GM18951 (cell line): ENCODE measurements around the gene SWI5.
"Not testable (repeated sequence)": the region's sequence is repeated elsewhere in the genome, so short reads cannot be mapped to it uniquely, and the experiment has no call there.

Experiments used
- POLR2A ChIP-seq: IDR thresholded peaks from 4 replicates; pipeline ENCODE4 v1.6.1; 2011; ENCODE audit warnings: mild to moderate bottlenecking; ENCODE audit not compliant: insufficient read length, insufficient read depth; ENCODE audit errors: extremely low read depth
- in situ Hi-C: fragments of 300-500 bp; cut with MboI; formaldehyde crosslinking; loops from one replicate; pipeline ENCODE4 v1.12.0; 2022; ENCODE audit warnings: low sequenced_read_pairs, mixed read lengths, inconsistent platforms; ENCODE audit not compliant: unreplicated experiment

Gene SWI5

DNA sequence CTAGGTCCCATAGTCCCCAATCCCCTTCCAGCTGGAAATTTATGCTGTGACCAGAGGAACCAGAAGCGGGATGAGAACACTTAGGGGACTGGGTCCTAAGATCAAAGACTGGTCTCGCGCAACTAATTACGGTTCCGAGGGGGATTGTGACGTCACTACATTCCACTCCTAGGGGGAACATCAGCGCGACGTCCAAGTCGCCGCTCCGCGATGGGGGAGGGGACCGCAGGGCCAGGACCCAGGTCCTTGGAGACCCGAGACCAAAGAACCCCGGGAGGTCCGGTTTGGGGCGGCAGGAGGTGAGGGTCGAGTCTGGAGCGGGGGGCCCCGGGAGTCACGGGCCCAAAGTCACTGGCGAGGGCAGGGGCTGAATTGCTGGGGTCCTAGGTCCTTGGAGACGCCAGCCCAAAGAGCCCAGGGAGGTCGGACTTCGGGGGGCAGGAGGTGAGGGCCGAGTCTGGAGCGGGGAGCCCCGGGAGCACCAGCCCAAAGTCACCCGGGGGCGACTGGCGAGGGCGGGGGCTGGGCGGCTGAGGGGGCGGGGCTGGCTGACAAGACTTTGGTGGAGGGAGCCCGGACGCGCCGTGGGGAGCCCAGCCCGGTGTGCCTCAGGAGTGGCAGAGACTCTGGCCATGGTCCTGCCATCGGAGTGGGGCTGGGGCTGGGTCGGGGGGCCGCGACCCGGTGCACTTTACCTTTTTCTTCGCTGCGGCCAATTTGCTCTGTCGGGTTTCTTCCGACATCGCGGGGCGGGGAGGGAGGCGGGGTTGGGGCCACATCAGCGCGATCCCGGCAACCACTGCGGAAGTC is 673 bp upstream of the SWI5 start, which contains the start of gene GOLGA2:
GOLGA2 (minus strand) TSS at position 810 of the 810 bp plus-strand sequence; CDS start at position 779, 31 bp downstream.
- in situ Hi-C loops = no loop called here
- TF ChIP-seq POLR2A = peak; percentile 35

DNA sequence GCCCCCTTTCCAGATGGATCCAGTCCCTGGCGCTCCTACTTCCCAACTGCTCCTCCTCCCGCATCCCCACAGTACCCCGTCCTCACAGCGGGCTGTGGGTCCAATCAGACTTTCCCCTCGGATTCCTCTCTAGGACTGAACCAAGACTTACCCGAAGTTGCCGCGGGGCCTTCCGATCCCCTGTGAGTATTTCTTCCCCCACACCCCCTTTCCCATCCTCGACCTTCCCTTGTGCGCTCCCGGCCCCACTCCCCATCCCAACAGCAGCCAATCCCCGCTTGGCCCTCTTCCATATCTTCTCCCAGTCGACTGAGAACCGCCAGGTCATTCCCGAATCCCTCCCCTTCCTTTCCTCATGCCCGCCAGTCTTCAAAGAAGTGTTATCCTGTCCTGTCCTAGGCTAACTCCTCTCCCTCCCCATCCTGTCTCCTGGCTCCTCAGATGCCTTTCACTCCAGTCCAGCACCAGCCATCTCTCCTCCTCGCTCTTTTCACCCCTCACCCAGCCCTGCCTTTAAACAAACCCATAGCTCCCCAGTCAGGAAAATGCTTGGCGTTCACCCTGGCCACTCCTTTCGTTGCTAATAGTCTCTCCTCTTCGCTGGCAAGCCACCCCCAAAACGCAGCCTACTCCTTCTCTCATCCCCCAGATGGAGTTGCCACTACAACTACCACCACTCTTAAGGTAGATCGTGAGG is 646 bp downstream of the SWI5 start:
- in situ Hi-C loops = no loop called here
- no peak for TF ChIP-seq POLR2A

DNA sequence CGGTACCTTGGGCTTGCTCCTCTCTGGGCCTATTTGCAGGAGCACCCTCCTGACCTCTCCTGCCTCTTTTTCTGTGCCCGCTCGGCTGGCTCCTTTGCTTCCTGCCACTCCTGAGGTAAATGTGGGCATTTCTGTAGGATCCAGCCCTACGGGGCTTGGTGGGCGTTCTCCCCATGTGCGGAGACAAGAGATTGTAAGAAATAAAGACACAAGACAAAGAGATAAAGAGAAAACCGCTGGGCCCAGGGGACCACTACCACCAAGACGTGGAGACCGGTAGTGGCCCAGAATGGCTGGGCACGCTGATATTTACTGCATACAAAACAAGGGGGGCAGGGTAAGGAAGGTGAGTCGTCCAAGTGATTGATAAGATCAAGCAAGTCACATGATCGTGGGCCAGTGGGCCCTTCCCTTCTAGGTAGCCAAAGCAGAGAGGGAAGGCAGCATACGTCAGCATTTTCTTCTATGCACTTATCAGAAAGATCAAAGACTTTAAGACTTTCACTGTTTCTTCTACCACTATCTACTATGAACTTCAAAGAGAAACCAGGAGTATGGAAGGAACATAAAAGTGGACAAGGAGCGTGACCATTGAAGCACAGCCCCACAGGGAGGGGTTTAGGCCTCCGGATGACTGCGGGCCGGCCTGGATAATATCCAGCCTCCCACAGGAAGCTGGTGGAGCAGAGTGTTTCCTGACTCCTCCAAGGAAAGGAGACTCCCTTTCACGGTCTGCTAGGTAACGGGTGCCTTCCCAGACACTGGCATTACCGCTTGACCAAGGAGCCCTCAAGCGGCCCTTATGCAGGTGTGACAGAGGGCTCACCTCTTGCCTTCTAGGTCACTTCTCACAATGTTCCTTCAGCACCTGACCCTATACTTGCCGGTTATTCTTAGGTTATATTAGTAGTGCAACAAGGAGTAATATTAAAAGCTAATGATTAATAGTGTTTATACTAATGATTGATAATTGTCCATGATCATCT is 3.3 kb downstream of the SWI5 start:
- in situ Hi-C loops = not testable (repeated sequence)

DNA sequence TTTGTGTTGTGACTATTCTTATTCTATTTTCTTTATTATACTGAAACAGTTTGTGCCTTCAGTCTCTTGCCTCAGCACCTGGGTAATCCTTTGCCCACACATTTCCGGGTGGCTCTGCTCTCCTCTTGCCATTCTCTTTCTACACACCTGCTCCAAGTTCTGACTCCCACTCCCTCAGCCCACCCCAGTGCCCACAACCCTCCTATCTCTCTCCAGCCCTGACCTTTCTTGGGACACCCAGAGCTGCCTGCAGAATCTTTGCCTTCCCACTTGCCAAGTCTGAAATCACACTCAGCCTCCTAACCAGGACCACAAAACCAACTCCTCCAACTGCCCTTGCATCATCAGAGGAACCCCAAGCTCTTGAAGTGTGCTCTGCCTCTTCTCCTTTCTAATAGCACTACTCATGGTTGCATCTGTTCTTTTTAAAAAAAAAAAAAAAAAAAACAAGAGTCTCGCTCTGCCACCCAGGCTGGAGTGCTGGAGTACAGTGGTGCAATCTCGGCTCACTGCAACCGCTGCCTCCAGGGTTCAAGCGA is 4.1 kb downstream of the SWI5 start:
- no peak for TF ChIP-seq POLR2A
- in situ Hi-C loops = no loop called here

DNA sequence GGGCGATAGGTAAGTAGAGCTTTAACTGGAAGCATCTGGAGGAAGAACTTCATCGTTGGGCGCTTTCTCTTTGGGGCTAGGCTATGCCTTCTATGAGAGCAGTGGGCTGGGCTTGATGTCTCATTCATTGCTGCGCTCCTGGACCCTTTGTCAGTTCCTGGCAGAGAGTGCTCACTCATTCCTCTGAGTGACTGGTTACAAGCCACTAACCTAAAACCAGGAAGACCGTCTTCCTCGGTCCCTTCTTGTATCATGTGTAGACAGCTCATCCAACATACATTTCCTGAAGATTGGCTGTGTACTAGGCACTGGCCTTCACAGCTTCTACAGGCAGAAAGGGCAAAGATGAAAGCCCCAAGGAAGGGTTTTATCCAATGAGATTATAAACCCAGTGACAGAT is 6.4 kb downstream of the SWI5 start:
- no peak for TF ChIP-seq POLR2A
- in situ Hi-C loops = no loop called here

DNA sequence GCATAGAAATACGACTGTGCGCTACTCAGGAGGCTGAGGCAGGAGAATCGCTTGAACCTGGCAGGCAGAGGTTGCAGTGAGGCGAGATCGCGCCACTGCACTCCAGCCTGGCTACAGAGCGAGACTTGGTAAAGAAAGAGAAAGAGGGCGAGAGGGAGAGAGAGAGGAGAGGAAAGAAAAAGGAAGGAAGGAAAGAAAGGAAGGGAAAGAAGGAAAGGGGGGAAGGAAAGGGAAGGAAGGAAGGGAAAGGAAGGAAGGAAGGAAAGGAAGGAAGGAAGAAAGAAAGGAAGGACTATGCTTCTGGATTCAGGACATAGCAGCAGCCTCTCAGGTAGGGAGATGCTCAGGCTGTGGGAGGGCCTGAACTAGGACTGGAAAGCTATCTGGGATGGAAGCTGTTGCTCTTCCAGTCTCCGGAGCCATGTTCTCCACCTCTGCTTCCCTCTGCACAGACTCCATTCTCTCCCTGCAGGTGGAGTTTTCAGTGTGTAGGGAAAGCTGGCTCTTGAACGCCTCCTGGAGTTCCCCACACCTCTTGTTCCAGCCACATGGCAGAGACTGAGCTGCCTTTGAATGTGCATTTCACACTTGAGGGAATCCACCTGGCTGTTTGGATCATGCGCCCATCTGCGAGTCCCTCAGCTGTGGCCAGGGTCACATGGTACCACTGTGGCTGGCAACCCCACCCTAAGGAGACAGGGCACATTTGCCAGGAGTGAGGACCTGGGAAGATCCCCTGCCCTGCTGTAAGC is 9.1 kb downstream of the SWI5 start:
- in situ Hi-C loops = no loop called here
- no peak for TF ChIP-seq POLR2A

DNA sequence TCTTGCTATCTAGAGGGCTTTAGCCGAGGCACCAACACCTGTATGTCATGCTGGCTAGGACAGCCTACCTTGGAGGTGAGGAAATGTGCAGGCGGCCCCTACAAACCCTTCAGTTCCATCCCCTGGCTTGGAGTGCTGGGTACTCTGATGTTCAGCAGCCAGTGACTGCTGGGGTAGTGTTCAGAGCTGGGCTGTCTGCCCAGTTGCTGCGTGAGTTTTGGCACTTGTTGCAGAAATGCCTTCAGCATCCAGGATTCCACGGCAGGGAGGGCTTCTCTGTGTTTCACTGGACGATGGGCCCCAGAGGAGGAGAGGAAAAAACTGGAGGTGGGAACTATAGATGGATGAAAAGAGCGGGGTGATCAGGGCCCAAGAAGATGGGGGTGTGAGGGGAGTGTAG is 10.4 kb downstream of the SWI5 start:
- in situ Hi-C loops = no loop called here
- TF ChIP-seq POLR2A = no peak

DNA sequence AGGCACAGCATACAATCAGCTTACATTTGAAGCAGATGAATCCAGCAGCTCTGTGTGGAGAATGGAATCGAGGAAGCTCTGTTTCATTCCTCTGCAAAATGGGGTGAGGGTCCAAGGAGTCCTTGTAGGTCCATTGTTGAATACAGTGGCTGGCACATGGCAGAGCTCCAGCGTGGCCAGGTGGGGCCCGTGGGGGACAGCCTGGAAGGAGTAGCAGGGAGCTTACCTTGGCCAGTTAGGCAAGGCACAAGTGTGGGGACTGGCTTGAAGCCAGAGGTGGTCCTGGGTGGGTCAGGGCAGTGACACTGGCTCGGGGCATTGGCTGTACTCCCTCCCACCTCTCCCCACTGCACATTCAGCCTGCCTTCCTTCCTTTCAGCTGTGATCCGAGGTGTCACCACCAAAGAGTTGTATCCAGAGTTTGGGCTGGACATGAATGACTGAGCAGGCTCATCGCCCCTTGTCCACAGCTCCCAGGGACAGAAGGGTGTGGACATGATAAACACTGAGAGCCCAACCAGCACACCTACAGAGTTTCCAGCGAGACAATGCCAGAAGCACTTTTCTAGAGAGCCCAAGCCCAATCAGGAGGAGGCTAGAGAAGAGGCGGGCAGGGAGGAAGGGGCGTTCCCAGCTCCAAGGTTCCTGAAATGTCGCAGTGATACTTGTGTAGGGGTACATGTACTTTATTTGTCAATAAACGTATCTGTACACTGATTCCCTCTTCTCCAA is 12.4 kb downstream of the SWI5 start:
- TF ChIP-seq POLR2A = no peak
- in situ Hi-C loops = no loop called here

DNA sequence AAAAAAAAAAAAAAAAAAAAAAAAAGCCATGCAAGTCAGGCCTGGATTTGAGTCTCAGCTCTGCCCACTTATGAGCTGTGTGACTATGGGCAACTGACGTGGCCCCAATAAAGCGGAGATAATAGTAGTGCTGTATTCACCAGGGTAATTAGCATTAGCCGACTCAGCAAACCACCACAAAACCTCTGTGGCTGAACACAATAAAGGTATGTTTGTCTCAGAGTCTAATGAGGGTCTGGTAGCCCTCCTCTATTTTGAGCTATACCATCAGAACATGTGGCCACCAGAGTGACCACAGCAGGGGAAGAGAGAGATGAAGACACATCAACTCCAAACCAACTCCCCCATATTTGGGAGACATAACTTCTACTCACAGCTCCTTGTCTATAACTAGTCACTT is 15.9 kb downstream of the SWI5 start:
- in situ Hi-C loops = no loop called here
- no peak for TF ChIP-seq POLR2A

DNA sequence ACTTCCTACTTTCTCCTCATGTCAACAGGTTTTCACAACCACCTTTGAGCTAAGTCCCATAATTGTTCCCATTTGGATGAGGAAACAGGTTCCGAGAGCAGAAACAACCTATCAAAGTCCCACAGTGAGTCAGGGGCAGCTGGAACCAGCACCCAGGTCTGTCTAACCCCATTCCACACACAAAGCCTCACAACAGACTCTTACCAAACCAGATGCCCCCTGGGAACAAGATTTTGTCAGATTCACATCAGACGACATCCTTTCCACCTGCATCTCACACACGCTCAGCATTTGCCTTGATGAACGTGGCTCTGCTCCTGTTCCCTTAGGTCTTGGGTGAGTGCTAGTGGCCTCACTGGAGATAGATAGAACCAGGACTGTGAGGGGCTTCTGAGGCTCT is 17.0 kb downstream of the SWI5 start:
- TF ChIP-seq POLR2A = no peak
- in situ Hi-C loops = no loop called here

DNA sequence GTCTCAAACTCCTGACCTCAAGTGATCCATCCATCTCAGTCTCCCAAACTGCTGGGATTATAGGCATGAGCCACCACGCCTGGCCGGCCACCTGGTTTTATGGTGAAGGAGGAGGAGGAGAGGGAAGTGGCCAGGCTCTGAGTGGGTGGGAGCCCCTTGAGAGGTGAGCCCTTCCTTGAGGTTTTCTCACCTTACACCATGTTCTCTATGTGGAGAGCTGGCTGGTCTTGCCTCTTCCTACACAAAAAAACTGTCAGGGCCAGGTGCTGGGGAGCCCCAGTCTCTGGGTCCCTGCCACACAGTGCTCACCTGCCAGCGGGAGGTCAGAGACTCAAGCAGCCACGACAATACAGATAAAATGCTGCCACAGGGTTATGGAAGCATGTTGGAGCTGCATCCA is 18.1 kb downstream of the SWI5 start:
- in situ Hi-C loops = no loop called here
- no peak for TF ChIP-seq POLR2A
